B cell (primary cell): ENCODE results near the gene IGFL4.

ENCODE experiments used
- EZH2 ChIP-seq: IDR thresholded peaks from 2 replicates; pipeline ENCODE4 v1.6.1; 2012; ENCODE audit warnings: borderline replicate concordance, low read depth, mild to moderate bottlenecking, moderate library complexity, low read length; ENCODE audit not compliant: insufficient read depth, poor library complexity, severe bottlenecking
- TF ChIP-seq, protein P1 (sequence below): fragments of 200-600 bp; IDR thresholded peaks from one replicate; pipeline ENCODE4 v1.8.0; 2022; ENCODE audit warnings: antibody characterized with exemption, mild to moderate bottlenecking

DNA sequence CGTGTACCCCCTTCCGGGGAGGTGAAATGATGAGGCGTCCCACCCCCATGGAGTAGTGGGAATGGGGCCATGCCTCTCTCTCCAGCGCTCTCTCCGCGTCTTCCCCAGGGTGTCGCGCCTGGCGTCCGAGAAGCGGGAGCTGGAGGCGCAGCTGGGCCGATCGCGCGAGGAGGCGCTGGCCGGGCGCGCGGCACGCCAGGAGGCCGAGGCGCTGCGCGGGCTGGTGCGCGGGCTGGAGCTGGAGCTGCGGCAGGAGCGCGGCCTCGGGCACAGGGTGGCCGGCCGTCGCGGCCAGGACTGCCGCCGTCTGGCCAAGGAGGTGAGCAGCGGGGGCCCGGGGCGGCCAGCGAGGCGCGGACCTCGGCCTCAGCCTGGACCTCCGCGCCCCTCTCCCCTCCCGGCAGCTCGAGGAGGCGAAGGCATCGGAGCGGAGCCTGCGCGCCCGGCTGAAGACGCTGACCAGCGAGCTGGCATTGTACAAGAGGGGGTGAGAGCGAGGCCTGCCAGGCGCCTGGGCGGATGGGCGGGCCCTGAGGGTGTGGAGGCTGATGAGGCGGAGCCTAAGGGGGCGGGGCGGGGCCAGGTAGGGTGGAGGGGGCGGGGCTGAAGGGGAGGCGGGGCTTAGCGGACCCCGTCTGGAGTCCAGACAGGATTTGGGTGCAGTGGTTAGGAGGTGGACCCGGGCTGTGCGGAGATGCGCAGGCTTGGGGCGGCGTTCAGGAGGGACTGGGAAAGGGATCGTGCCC, 25.7 kb downstream of the IGFL4 start:
- TF ChIP-seq, protein P1, sequence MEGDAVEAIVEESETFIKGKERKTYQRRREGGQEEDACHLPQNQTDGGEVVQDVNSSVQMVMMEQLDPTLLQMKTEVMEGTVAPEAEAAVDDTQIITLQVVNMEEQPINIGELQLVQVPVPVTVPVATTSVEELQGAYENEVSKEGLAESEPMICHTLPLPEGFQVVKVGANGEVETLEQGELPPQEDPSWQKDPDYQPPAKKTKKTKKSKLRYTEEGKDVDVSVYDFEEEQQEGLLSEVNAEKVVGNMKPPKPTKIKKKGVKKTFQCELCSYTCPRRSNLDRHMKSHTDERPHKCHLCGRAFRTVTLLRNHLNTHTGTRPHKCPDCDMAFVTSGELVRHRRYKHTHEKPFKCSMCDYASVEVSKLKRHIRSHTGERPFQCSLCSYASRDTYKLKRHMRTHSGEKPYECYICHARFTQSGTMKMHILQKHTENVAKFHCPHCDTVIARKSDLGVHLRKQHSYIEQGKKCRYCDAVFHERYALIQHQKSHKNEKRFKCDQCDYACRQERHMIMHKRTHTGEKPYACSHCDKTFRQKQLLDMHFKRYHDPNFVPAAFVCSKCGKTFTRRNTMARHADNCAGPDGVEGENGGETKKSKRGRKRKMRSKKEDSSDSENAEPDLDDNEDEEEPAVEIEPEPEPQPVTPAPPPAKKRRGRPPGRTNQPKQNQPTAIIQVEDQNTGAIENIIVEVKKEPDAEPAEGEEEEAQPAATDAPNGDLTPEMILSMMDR: no peak
- TF ChIP-seq EZH2: no peak
